Osteoblast (primary cell): ENCODE results near the gene CHD1. TPM values are rescaled to one million over a fixed set of nuclear protein-coding genes. Genes with fewer than 3 reads are reported as not detected.

Experiments used
- DNase-seq: peaks from one replicate; pipeline ENCODE4 v3.0.0; 2011; ENCODE audit warnings: low spot score, mixed read lengths; ENCODE audit not compliant: insufficient read length; ENCODE audit errors: missing footprints
- H2AFZ ChIP-seq: 2 replicates; pipeline ENCODE4 v1.6.0; 2011; ENCODE audit warnings: mild to moderate bottlenecking, low read length
- H3K27ac ChIP-seq: 2 replicates; pipeline ENCODE4 v1.5.1; 2011; ENCODE audit warnings: mild to moderate bottlenecking, low read depth, low read length, moderate library complexity
- H3K27me3 ChIP-seq: 2 replicates; pipeline ENCODE4 v1.6.0; 2012; ENCODE audit warnings: mild to moderate bottlenecking, control low read depth, inconsistent platforms, low read length, moderate library complexity; ENCODE audit not compliant: insufficient read depth
- H3K36me3 ChIP-seq: 2 replicates; pipeline ENCODE4 v1.5.1; 2011; ENCODE audit warnings: mild to moderate bottlenecking, low read length, control low read depth, moderate library complexity; ENCODE audit not compliant: insufficient read depth
- H3K4me1 ChIP-seq: 2 replicates; pipeline ENCODE4 v1.5.1; 2011; ENCODE audit warnings: mild to moderate bottlenecking, low read length, control low read depth, moderate library complexity; ENCODE audit not compliant: insufficient read depth
- H3K4me2 ChIP-seq: 2 replicates; pipeline ENCODE4 v1.6.0; 2011; ENCODE audit warnings: mild to moderate bottlenecking, low read length; ENCODE audit not compliant: insufficient read depth
- H3K4me3 ChIP-seq: fragments of 200-600 bp; sonication (generic); 3 replicates; pipeline ENCODE4 v1.5.1; 2012; ENCODE audit warnings: mild to moderate bottlenecking, low read length, inconsistent platforms; ENCODE audit not compliant: insufficient read depth
- H3K79me2 ChIP-seq: 2 replicates; pipeline ENCODE4 v1.6.0; 2012; ENCODE audit warnings: mild to moderate bottlenecking, low read length, control low read depth, inconsistent platforms; ENCODE audit not compliant: insufficient read depth
- H3K9me3 ChIP-seq: 2 replicates; pipeline ENCODE4 v1.5.1; 2011; ENCODE audit warnings: low read depth, low read length, control low read depth
- H4K20me1 ChIP-seq: 2 replicates; pipeline ENCODE4 v1.6.0; 2012; ENCODE audit warnings: mild to moderate bottlenecking, low read length, control low read depth; ENCODE audit not compliant: insufficient read depth
- CTCF ChIP-seq: IDR thresholded peaks from 2 replicates; pipeline ENCODE4 v1.5.1; 2011; ENCODE audit warnings: mild to moderate bottlenecking, low read depth, low read length, moderate library complexity; ENCODE audit errors: extremely low read depth
- total RNA-seq: library from RNA; depleted of rRNA; stranded (reverse); fragments of >200 nt; gene quantifications from 2 replicates; pipeline ENCODE4 v1.2.3, GENCODE V29; 2012

CHD1 gene
- total RNA-seq, 1 donor = 43.8 TPM

- no peak overlapping the region for H3K4me3 ChIP-seq
- H3K79me2 ChIP-seq = no peaks in the 10 kb centered on the region
- TF ChIP-seq CTCF = no peak
- H3K4me2 ChIP-seq = no peak overlapping the region
- H4K20me1 ChIP-seq = no peaks in the 10 kb centered on the region
- H3K36me3 ChIP-seq = no peaks in the 10 kb centered on the region
- no peaks in the 10 kb centered on the region for H3K27me3 ChIP-seq
- no peaks in the 10 kb centered on the region for H3K9me3 ChIP-seq
- H2AFZ ChIP-seq = no peak overlapping the region
- H3K27ac ChIP-seq = no peak overlapping the region
- no peaks in the 10 kb centered on the region for H3K4me1 ChIP-seq
- DNase-seq = no peak
Observed at GRCh38 chr5:98847054-98847453, 81.8 kb downstream of the CHD1 start.

- Histone ChIP-seq H2AFZ (no peak overlapping the region), H3K4me3 (no peak overlapping the region), H3K4me1 (no peaks in the 10 kb centered on the region), H3K36me3 (no peaks in the 10 kb centered on the region), H4K20me1 (no peaks in the 10 kb centered on the region), H3K9me3 (no peaks in the 10 kb centered on the region), H3K27ac (no peak overlapping the region), H3K27me3 (no peaks in the 10 kb centered on the region), H3K4me2 (no peak overlapping the region), H3K79me2 (no peaks in the 10 kb centered on the region)
- no peak for DNase-seq
- TF ChIP-seq CTCF = no peak
Observed at GRCh38 chr5:98846520-98846919, 82.3 kb downstream of the CHD1 start.

GRCh38 chr5:98845878-98846277, 82.9 kb downstream of the CHD1 start:
- no peak for DNase-seq
- Histone ChIP-seq H3K4me3 (no peak overlapping the region), H3K4me1 (no peaks in the 10 kb centered on the region), H3K9me3 (no peaks in the 10 kb centered on the region), H3K27ac (no peak overlapping the region), H2AFZ (no peak overlapping the region), H3K79me2 (no peaks in the 10 kb centered on the region), H3K27me3 (no peaks in the 10 kb centered on the region), H3K36me3 (no peaks in the 10 kb centered on the region), H4K20me1 (no peaks in the 10 kb centered on the region), H3K4me2 (no peak overlapping the region)
- TF ChIP-seq CTCF = no peak

GRCh38 chr5:98844865-98845264, 83.9 kb downstream of the CHD1 start:
- Histone ChIP-seq H3K36me3 (no peaks in the 10 kb centered on the region), H3K4me2 (no peak overlapping the region), H3K4me3 (no peak overlapping the region), H4K20me1 (no peaks in the 10 kb centered on the region), H3K79me2 (no peaks in the 10 kb centered on the region), H3K27ac (no peak overlapping the region), H3K9me3 (no peaks in the 10 kb centered on the region), H2AFZ (no peak overlapping the region), H3K27me3 (no peaks in the 10 kb centered on the region), H3K4me1 (no peaks in the 10 kb centered on the region)
- TF ChIP-seq CTCF = no peak
- no peak for DNase-seq
